ENCODE measurements around the gene MPV17L2.

GRCh38 chr19:18227781-18228271, 34.8 kb downstream of the MPV17L2 start:
- TF ChIP-seq, protein P1, sequence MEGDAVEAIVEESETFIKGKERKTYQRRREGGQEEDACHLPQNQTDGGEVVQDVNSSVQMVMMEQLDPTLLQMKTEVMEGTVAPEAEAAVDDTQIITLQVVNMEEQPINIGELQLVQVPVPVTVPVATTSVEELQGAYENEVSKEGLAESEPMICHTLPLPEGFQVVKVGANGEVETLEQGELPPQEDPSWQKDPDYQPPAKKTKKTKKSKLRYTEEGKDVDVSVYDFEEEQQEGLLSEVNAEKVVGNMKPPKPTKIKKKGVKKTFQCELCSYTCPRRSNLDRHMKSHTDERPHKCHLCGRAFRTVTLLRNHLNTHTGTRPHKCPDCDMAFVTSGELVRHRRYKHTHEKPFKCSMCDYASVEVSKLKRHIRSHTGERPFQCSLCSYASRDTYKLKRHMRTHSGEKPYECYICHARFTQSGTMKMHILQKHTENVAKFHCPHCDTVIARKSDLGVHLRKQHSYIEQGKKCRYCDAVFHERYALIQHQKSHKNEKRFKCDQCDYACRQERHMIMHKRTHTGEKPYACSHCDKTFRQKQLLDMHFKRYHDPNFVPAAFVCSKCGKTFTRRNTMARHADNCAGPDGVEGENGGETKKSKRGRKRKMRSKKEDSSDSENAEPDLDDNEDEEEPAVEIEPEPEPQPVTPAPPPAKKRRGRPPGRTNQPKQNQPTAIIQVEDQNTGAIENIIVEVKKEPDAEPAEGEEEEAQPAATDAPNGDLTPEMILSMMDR (IDR thresholded peaks at IDR 0.05): no peak
- TF ChIP-seq POLR2A (IDR thresholded peaks at IDR 0.05): no peak

Data from lower leg skin (tissue), 3 donors.